Kidney glomerular epithelial cell (primary cell): Measurements from ENCODE around the gene EIF3CL.
"Not testable (repeated sequence)": the region's sequence is repeated elsewhere in the genome, so short reads cannot be mapped to it uniquely, and the experiment has no call there.

Experiments used
- DNase-seq: peaks from one replicate; lab custom pipeline; 2025; lab: John Stamatoyannopoulos, UW

Gene EIF3CL, protein sequence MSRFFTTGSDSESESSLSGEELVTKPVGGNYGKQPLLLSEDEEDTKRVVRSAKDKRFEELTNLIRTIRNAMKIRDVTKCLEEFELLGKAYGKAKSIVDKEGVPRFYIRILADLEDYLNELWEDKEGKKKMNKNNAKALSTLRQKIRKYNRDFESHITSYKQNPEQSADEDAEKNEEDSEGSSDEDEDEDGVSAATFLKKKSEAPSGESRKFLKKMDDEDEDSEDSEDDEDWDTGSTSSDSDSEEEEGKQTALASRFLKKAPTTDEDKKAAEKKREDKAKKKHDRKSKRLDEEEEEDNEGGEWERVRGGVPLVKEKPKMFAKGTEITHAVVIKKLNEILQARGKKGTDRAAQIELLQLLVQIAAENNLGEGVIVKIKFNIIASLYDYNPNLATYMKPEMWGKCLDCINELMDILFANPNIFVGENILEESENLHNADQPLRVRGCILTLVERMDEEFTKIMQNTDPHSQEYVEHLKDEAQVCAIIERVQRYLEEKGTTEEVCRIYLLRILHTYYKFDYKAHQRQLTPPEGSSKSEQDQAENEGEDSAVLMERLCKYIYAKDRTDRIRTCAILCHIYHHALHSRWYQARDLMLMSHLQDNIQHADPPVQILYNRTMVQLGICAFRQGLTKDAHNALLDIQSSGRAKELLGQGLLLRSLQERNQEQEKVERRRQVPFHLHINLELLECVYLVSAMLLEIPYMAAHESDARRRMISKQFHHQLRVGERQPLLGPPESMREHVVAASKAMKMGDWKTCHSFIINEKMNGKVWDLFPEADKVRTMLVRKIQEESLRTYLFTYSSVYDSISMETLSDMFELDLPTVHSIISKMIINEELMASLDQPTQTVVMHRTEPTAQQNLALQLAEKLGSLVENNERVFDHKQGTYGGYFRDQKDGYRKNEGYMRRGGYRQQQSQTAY

DNA sequence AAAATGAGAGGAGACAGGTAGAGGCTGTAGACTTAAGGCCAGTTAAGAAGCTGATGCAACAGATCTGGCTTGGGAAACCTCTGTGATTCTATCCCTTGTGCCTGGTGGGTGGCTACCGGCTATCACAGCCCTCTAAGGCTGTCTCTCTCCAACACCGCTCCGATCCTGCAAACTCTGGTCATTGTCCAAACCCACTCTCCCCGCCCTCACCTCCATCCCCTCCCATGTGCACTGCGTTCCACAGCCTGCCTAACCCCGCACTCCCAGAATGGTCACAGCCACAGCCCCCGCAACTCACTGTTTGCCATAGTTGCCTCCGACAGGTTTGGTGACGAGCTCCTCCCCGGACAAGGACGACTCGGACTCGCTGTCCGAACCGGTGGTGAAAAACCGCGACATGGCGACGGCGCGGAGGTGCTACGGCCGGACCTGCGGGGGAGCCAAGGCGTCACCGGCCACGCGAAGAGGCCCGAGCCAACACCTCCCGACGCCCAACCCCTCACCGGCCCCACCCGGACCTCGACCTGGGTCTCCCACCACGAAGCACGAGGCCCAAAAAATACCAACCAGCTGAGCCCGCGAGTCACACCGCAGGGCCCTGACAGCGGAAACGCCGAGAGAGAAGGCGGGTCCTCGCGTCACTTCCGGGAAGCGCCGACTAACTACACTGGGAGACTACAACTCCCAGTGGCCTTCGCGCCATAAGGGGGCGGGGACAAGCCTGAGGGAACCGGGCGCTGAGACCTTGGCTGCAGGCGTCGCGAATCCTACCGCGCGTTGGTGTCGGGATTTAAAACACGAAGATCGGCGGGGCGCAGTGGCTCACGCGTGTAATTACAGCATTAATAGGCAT, at the start of gene EIF3CL:
EIF3CL (minus strand) TSS at position 622 of the 853 bp plus-strand sequence; CDS start at position 399, 223 bp downstream.
- DNase-seq: not testable (repeated sequence)

DNA sequence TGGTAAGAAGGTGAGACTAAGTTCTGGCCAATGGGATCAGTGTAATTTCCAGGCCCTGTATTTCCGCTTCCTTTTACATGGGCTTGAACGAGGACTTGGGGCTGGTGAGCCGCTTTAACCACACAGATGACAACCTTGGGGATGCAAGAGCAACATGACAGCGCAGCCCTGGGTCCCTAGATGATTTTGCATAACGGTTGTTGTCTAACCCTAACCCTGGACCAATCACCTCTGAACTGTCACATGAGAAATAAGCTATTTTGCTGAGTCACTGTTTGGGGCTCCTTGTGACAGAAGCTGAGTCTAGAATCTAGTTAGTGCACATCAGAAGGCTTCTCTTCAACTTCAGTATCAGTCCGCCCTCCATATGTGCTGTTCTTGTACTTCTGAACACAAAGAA, 43.4 kb upstream of the EIF3CL start:
- DNase-seq: not testable (repeated sequence)

DNA sequence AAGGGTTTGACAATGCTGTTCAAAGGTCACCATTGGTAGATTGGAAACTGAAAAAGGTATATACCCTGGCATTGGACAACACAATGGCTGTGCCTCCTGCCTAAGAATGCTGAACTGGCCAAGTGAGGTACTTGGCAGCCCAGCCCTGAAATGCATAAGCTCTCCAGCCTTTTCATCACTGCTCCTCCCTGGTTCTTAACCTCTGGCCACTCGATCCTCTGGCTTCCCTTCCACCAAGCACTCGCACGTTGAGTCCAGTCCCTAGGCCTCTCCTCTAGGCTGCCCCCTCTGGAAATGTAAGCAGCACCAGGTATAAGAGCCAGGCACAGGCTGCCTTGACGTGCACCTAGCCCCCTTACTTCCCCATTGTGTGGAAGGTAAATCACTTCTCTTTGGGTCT, 42.7 kb upstream of the EIF3CL start:
- DNase-seq: not testable (repeated sequence)

DNA sequence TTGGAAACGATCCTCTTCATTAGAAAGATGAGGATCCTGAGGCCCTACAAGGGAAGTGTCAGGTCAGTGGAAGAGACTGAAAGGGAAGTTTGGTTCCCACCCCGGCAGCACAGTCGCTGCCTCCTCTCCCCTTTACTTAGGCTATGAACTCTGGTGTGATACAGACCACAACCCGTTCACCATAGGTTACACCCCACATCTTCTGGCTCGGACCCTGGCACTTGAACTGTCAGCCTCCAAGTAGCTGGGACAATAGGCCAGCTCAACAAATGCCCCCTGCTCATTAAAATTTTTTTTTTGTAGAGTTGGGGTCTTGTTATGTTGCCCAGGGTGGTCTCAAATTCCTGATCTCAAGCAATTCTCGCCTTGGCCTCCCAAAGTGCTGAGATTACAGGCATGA, 40.3 kb upstream of the EIF3CL start:
- not testable (repeated sequence) for DNase-seq

DNA sequence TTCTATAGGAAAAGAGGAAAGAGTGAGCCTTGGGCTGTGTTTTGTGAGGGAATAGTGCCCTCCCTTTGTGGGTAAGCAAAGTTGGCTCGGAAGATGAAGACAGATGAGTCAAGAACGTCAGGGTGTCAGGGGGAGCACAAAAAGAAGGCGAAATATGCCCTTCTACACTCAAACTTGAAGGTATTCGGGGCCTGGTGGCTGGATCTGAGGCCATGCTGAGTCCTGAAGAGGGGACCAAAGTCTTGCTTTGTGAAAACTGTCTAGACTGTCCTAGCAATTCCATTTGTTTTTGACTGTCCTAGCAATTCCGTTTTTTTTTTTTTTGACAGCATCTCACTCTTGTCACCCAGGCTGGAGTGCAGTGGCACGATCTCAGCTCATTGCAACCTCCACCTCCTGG, 35.3 kb upstream of the EIF3CL start:
- not testable (repeated sequence) for DNase-seq

DNA sequence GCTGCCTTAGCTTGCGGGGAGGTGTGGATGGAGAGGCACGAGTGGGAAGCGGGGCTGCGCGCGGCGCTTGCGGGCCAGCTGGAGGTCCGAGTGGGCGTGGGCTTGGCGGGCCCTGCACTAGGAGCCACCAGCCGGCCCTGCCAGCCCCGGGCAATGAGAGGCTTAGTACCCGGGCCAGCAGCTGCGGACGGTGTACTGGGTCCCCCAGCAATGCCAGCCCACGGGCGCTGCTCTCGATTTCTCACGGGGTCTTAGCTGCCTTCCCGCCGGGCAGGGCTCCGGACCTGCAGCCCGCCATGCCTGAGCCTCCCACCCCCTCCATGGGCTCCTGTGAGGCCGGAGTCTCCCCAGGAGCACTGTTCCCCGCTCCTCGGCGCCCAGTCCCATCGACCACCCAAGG, 31.7 kb upstream of the EIF3CL start:
- DNase-seq: not testable (repeated sequence)

DNA sequence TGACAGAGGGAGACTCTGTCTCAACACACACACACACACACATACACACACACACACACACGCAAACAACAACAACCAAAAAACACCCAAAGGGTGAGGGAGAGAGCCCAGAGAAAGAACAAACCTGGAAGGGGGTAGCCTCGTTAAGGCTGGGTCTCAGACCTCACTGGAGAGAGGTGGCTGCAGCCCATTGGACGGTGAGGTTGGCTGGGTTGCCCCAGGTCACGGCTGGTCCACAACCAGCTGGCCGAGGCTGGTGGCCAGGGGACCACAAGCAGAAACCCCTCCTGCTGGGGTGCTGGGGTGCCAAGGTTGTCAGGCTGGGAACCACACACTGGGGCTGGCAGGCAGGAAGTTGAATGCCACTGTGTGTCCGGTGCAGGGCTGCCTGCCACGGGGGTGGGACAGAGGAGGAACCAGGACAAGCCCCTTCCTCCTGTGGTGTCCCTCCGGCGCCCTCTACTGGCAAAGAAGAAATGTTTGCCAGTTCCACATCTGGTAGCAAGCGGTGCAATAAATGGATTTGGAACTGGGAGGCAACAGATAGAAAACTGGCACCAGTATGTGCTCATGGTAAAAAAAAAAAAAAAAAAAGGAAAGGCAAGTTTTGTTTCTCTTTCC, 22.5 kb upstream of the EIF3CL start:
- not testable (repeated sequence) for DNase-seq

DNA sequence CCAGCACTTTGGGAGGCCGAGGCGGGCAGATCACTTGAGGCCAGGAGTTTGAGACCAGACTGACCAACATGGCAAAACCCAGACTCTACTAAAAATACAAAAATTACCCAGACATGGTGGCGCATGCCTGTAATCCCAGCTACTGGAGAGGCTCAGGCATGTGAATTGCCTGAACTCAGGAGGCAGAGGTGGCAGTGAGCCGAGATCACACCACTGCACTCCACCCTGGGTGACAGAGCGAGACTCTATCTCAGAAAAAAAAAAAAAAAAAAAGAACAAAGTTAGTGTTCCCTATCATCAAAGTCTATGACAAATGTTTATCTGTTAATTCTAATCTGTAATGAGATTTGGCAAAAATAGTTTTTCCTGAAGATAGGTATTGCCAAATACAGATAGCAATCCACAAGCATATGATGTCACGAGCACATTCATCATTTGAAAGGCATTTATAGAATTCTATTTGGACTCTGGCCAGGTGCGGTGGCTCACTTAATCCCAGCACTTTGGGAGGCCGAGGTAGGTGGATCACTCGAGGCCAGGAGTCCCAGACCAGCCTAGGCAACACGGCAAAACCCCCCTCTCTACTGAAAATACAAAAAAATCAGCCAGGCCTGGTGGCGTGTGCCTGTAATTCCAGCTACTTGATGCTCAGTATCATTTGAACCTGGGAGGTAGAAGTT, 17.6 kb upstream of the EIF3CL start:
- DNase-seq: not testable (repeated sequence)

DNA sequence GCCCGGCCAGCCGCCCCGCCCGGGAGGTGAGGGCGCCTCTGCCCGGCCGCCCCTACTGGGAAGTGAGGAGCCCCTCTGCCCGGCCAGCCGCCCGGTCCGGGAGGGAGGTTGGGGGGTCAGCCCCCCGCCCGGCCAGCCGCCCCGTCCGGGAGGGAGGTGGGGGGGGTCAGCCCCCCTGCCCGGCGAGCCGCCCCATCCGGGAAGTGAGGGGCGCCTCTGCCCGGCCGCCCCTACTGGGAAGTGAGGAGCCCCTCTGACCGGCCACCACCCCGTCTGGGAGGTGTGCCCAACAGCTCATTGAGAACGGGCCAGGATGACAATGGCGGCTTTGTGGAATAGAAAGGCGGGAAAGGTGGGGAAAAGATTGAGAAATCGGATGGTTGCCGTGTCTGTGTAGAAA, 13.4 kb upstream of the EIF3CL start:
- not testable (repeated sequence) for DNase-seq

DNA sequence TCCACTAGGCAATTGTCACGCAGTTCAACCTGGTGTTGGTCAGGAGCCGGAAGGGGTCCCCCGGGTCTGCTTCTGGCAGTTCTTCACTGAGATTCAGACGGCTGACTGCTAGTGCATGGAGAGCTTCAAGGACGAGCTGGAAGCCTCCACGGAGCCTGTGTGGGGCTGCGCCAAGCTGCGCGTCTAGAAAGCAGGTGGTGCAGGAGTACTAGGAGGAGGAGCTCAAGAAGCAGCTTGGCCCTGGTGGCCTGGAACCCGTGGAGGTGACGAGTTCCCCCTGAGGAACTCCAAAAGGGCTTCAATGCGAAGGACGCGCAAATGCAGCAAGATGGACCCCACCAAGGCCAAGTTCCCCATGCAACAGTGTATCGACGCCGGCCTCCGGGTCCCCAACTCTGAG, 10.9 kb upstream of the EIF3CL start:
- DNase-seq: not testable (repeated sequence)

DNA sequence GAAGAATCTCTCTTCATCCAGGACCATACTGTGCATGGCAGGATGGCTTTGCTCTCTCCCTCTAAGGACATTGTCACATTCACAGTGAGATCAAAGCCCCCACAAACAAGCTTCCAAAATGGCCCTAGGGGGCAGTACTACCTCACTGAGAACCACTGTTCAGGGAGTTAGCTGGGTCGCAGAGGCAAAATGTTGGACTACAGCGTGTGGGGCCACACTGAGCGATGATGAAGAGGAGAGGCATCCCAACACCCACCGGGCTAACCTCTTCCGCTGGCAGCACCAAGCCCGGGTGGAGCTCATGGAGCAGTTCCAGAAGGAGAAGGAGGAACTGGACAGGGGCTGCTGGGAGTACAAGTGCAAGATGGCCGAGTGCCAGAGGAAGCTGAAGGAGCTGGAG, 9.9 kb upstream of the EIF3CL start:
- DNase-seq: not testable (repeated sequence)

DNA sequence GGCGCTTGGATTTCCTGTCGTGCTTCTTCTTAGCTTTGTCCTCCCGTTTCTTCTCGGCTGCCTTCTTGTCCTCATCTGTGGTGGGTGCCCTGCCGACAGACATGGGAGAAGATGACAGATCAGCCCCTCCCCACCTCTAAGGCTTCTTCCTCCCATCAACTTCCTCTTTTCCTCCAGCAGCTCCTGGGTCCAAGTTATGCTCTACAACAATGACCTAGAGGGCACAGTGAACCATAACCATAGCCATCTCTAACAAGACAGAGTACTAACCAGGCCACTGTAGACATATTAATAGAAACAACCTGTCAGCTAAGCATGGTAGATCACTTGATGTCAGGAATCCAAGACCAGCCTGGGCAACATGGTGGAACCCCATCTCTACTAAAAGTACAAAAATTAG, 11.6 kb downstream of the EIF3CL start:
- DNase-seq: not testable (repeated sequence)

DNA sequence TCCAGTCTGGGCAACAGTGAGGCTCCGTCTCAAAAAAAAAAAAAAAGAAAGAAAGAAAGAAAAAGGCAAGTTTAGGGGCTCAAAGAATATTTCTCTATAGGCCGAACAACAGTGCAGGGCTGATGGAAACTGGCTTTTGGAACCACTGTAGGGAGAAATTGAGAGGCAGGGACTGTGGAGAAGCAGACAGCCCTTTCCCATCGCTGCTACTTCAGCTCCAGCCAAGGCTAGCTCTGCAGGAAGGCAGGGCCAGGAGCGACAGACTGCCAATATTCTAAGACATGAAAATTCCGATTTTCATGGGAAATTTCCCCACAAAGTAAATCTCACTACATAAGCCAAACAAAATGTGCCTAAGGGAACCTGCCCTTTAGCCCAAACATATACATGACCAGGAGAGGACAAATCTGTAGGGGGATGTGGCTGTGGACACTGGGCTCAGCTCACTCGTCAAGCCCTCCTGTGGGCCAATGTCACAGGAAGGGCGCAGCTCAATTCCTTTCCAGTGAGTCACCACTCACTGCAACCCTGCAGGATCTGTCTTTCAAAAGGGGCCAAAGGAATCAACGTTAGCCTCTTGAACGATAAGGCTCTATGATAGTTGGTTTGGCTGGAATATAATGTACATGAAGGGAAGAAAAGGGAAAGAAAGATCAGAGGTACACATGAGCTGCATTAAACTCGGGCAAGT, 21.3 kb downstream of the EIF3CL start:
- not testable (repeated sequence) for DNase-seq

DNA sequence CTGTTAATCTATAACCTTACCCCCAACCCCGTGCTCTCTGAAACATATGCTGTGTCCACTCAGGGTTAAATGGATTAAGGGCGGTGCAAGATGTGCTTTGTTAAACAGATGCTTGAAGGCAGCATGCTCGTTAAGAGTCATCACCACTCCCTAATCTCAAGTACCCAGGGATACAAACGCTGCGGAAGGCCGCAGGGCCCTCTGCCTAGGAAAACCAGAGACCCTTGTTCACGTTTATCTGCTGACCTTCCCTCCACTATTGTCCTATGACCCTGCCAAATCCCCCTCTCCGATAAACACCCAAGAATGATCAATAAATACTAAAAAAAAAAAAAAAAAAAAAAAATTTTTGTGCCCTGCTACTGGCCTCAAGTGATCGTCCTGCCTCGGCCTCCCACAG, 25.8 kb downstream of the EIF3CL start:
- not testable (repeated sequence) for DNase-seq

DNA sequence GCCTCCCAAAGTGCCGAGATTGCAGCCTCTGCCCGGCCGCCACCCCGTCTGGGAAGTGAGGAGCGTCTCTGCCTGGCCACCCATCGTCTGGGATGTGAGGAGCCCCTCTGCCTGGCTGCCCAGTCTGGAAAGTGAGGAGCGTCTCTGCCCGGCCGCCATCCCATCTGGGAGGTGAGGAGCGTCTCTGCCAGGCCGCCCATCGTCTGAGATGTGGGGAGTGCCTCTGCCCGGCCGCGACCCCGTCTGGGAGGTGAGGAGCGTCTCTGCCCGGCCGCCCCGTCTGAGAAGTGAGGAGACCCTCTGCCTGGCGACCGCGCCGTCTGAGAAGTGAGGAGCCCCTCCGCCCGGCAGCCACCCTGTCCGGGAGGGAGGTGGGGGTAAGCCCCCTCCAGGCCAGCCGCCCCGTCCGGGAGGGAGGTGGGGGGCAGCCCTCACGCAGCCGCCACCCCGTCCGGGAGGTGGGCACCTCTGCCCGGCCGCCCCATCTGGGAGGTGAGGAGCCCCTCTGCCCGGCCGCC, 26.5 kb downstream of the EIF3CL start:
- DNase-seq: not testable (repeated sequence)

DNA sequence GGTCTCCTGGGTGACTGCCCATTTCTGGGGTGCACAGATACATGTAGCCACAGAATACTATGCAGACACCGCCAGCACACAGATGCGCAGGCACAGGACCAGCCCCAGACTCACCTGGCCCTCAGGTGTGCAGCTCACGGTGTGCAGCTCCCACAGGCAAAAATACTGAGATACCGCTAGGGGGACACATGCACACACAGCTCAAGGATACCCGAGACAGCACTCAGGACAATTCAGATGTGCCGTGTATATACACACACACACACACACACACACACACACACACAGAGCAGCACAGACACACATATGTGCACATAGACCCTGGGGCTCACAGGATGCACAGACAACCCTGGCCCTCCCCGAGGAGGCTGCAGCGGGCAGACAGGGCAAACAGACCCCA, 28.5 kb downstream of the EIF3CL start:
- not testable (repeated sequence) for DNase-seq

DNA sequence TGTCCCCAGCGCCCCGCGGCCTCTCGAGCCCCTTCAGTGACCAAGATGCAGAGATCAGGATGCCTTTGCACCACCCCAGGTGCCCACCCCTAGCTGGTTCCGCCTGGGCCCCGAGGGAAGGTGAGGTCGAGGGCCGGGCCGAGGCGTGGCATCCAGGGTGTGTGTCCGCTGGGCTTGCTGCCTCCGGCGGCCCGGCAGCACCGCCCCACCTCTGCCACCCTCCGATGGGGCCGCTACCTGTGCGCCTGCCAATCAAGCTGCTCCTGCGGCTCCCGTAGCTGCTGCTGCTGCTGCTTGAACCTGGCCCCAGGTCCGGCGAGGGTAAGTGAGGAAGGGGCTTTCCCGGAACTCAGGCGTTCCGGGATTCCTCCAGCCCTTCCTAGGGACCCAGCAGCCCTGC, 29.4 kb downstream of the EIF3CL start:
- not testable (repeated sequence) for DNase-seq

DNA sequence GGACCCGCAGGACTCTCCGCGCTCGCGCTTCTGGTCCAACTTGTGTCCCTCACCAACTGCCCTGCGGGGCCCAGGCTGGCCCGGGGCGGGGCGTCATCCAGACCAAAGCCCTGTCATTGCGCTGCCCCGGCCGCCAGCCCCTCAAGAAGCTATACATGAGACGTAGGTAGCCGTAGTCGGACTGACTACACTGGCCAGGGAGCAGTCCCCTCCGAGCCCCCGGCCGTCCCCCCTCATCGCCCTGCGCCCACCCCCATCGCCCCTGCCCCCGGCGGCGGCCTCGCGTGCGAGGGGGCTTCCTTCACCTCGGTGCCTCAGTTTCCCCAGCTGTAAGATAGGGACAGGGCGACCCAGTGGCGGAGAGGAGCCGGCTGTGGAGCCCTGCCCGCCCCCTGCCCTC, 35.7 kb downstream of the EIF3CL start:
- DNase-seq: not testable (repeated sequence)

DNA sequence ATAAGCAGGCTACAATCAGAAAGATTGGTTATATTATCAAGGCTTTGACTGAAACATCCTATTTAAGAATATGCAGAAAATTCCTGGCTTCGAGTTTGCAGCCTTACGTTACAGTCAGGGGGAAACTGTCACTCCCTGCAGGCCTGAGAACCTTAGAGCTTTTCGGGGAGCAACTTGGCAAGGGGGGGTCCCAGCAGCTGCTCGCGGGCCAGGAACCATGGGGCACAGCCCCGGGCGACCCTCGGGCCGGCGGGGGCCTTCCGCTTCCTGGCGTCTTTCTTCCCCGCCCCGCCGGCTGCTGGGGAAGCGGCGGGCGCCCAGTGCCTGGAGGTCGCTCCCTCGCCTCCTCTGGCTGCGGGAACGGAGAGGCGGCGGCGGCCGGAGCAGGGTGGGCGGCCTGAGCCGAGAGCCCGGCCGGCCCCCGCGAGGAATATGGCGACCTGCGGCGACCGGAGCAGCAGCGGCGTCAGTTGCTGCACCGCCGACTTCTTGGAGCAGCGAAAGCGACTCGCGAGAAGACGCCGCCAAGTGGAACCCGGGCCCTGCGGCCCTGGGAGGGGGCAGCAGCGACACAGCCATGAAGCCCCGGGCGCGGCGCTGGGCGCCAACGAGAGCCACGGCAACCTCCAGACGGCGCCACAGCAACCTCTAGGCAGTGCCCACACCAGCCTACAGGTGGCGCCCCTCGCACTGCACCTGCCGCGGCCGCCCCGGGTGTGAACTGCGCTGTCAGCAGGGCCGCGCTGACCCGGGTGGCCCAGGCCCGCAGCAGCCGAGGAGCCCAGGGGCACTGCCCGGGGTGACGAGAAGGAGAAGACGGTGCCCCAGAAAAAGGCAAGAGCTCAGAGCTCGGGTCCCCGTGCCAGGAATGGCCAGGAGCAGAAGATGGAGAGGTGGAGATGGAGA, 39.1 kb downstream of the EIF3CL start:
- DNase-seq: not testable (repeated sequence)
